GM18517 (cell line): ENCODE results near the gene IGF2.

Experiments
- ATAC-seq: cut with Tn5 transposase; IDR thresholded peaks from one replicate; pipeline ENCODE4 v1.9.1; 2021; ENCODE audit warnings: mild to moderate bottlenecking, moderate library complexity; ENCODE audit not compliant: unreplicated experiment

The IGF2 gene

GRCh38 chr11:2169626-2170570 lies 30.7 kb upstream of the IGF2 start:
- ATAC-seq, result no peak

- ATAC-seq, result no peak
Measured at GRCh38 chr11:2169005-2169378, 29.8 kb upstream of the IGF2 start.

GRCh38 chr11:2168286-2169004 lies 29.3 kb upstream of the IGF2 start:
- no peak for ATAC-seq

GRCh38 chr11:2167141-2168045 lies 28.2 kb upstream of the IGF2 start:
- ATAC-seq, result no peak

- ATAC-seq, result no peak
Measured at GRCh38 chr11:2166091-2166851, 27.1 kb upstream of the IGF2 start.

GRCh38 chr11:2165571-2165970 lies 26.4 kb upstream of the IGF2 start:
- no peak for ATAC-seq

GRCh38 chr11:2164861-2165555 lies 25.8 kb upstream of the IGF2 start:
- ATAC-seq, result no peak

- ATAC-seq, result no peak
Measured at GRCh38 chr11:2164081-2164480, 24.9 kb upstream of the IGF2 start.

GRCh38 chr11:2163428-2163978 lies 24.3 kb upstream of the IGF2 start:
- ATAC-seq, result no peak

GRCh38 chr11:2160736-2161259 lies 21.6 kb upstream of the IGF2 start, which contains the start of gene INS:
Gene INS (minus strand): TSS chr11:2161209. CDS start chr11:2160971, 238 bp downstream.
- ATAC-seq, result no peak

GRCh38 chr11:2159536-2160413 lies 20.6 kb upstream of the IGF2 start:
- ATAC-seq, result no peak

- no peak for ATAC-seq
Measured at GRCh38 chr11:2158966-2159365, 19.8 kb upstream of the IGF2 start.

- ATAC-seq, result no peak
Measured at GRCh38 chr11:2158296-2158737, 19.1 kb upstream of the IGF2 start.

GRCh38 chr11:2157294-2158040 lies 18.3 kb upstream of the IGF2 start:
- no peak for ATAC-seq

- ATAC-seq, result no peak
Measured at GRCh38 chr11:2156416-2157182, 17.4 kb upstream of the IGF2 start.

GRCh38 chr11:2155511-2155910 lies 16.3 kb upstream of the IGF2 start:
- no peak for ATAC-seq

GRCh38 chr11:2154889-2155288 lies 15.7 kb upstream of the IGF2 start:
- ATAC-seq, result no peak
